RWPE2 (cell line): ENCODE data around the gene OR7G3.

ENCODE experiments used
- ATAC-seq: fragments of 200-7000 bp; cut with Tn5 transposase; 3 replicates; pipeline ENCODE4 v1.9.1; 2021; ENCODE audit warnings: low read depth
- DNase-seq: peaks from one replicate; pipeline ENCODE4 v3.0.0-alpha.2; 2020; ENCODE audit warnings: low spot score
- H3K27ac ChIP-seq: fragments of 450-650 bp; 2 replicates; pipeline ENCODE4 v1.5.1; 2017; ENCODE audit warnings: mild to moderate bottlenecking; ENCODE audit not compliant: poor library complexity, severe bottlenecking
- H3K27me3 ChIP-seq: fragments of 250-450 bp; sonication (Bioruptor Pico); 2 replicates; pipeline ENCODE4 v1.5.1; 2021; ENCODE audit warnings: mild to moderate bottlenecking, moderate library complexity; ENCODE audit not compliant: insufficient read depth, poor library complexity, severe bottlenecking
- H3K36me3 ChIP-seq: fragments of 250-450 bp; sonication (Bioruptor Pico); 2 replicates; pipeline ENCODE4 v1.5.1; 2020; ENCODE audit warnings: low read depth, mild to moderate bottlenecking, moderate library complexity
- H3K4me1 ChIP-seq: fragments of 250-450 bp; sonication (Bioruptor Pico); 2 replicates; pipeline ENCODE4 v1.5.1; 2021; ENCODE audit warnings: mild to moderate bottlenecking, moderate library complexity; ENCODE audit not compliant: insufficient read depth, poor library complexity, severe bottlenecking
- H3K4me3 ChIP-seq: fragments of 250-450 bp; sonication (Bioruptor Pico); 2 replicates; pipeline ENCODE4 v1.5.1; 2021; ENCODE audit warnings: mild to moderate bottlenecking, moderate library complexity; ENCODE audit not compliant: severe bottlenecking
- H3K9me3 ChIP-seq: fragments of 250-450 bp; sonication (Bioruptor Pico); 2 replicates; pipeline ENCODE4 v1.5.1; 2021; ENCODE audit warnings: mild to moderate bottlenecking, moderate library complexity; ENCODE audit not compliant: severe bottlenecking
- CTCF ChIP-seq: fragments of 450-650 bp; IDR thresholded peaks from one replicate; pipeline ENCODE4 v1.5.1; 2017; ENCODE audit warnings: mild to moderate bottlenecking, moderate library complexity; ENCODE audit not compliant: poor library complexity, severe bottlenecking

The OR7G3 gene

GRCh38 chr19:9161427-9161826 is 34.7 kb upstream of the OR7G3 start:
- no peak overlapping the region for H3K27ac ChIP-seq
- DNase-seq (no peak), ATAC-seq (no peak)
- TF ChIP-seq CTCF = no peak
- H3K4me3 ChIP-seq = no peak overlapping the region
- peaks cover 91% of the 10 kb centered on the region for H3K36me3 ChIP-seq
- peaks cover 3% of the 10 kb centered on the region for H3K9me3 ChIP-seq
- no peaks in the 10 kb centered on the region for H3K27me3 ChIP-seq
- no peaks in the 10 kb centered on the region for H3K4me1 ChIP-seq

- ATAC-seq (no peak), DNase-seq (no peak)
- TF ChIP-seq CTCF = no peak
- Histone ChIP-seq H3K27ac (no peak overlapping the region), H3K4me3 (no peak overlapping the region), H3K36me3 (peaks cover 97% of the 10 kb centered on the region), H3K27me3 (no peaks in the 10 kb centered on the region), H3K4me1 (no peaks in the 10 kb centered on the region), H3K9me3 (peaks cover 4% of the 10 kb centered on the region)
Observed at GRCh38 chr19:9159891-9160290, 33.1 kb upstream of the OR7G3 start.

GRCh38 chr19:9156304-9156703 is 29.6 kb upstream of the OR7G3 start:
- TF ChIP-seq CTCF = no peak
- ATAC-seq = no peak
- Histone ChIP-seq H3K27me3 (no peaks in the 10 kb centered on the region), H3K36me3 (peaks cover 95% of the 10 kb centered on the region), H3K4me1 (no peaks in the 10 kb centered on the region), H3K9me3 (peaks cover 20% of the 10 kb centered on the region), H3K4me3 (no peak overlapping the region), H3K27ac (no peak overlapping the region)
- no peak for DNase-seq

- Histone ChIP-seq H3K9me3 (peaks cover 20% of the 10 kb centered on the region), H3K4me1 (no peaks in the 10 kb centered on the region), H3K27me3 (no peaks in the 10 kb centered on the region), H3K27ac (no peak overlapping the region), H3K36me3 (peaks cover 91% of the 10 kb centered on the region), H3K4me3 (no peak overlapping the region)
- no peak for ATAC-seq
- DNase-seq = no peak
- TF ChIP-seq CTCF = no peak
Observed at GRCh38 chr19:9155591-9155990, 28.8 kb upstream of the OR7G3 start.

DNA sequence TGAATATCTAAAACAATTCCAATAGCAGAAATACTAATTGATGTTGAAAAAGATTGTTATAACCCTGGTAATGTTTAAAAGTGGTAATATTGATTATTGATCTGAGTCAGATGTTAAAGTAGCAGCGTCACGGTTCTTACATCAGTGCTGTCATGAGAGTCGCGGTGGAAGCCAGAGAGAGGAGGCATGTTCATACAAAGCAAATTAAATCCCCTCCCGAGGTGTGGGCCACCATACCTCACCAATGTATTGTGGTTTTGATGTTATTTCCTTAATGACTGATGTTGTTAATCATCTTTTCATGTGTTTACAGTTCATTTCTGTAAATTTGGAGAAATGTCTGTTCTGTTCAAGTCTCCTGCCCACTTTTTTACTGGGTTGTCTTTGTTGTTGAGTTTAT is 24.6 kb upstream of the OR7G3 start:
- TF ChIP-seq CTCF = no peak
- H3K36me3 ChIP-seq = peaks cover 72% of the 10 kb centered on the region
- DNase-seq (no peak), ATAC-seq (no peak)
- H3K4me1 ChIP-seq = no peaks in the 10 kb centered on the region
- no peak overlapping the region for H3K4me3 ChIP-seq
- peaks cover 23% of the 10 kb centered on the region for H3K9me3 ChIP-seq
- H3K27ac ChIP-seq = no peak overlapping the region
- H3K27me3 ChIP-seq = no peaks in the 10 kb centered on the region
